T-helper 1 cell treated with Interleukin-12 subunit alpha and Interleukin-12 subunit beta and Interleukin-4 antibody, amounts not matched to agents 30 μg/mL and 1 μg/mL, for 36 hours (primary cell): ENCODE results near the gene POFUT1.
"Not testable (repeated sequence)": the region's sequence is repeated elsewhere in the genome, so short reads cannot be mapped to it uniquely, and the experiment has no call there.

ENCODE experiments used
- H3K27ac Mint-ChIP-seq: one replicate; pipeline ENCODE4 v1.8.0; 2021; ENCODE audit warnings: mild to moderate bottlenecking, mixed read lengths
- H3K27me3 Mint-ChIP-seq: one replicate; pipeline ENCODE4 v1.8.0; 2021; ENCODE audit warnings: low read depth, mixed read lengths
- H3K36me3 Mint-ChIP-seq: one replicate; pipeline ENCODE4 v1.8.0; 2021; ENCODE audit warnings: low read depth, mixed read lengths
- H3K4me1 Mint-ChIP-seq: one replicate; pipeline ENCODE4 v1.8.0; 2021; ENCODE audit warnings: low read depth, mixed read lengths
- H3K4me3 Mint-ChIP-seq: one replicate; pipeline ENCODE4 v1.8.0; 2021; ENCODE audit warnings: mild to moderate bottlenecking, moderate library complexity, mixed read lengths
- H3K9me3 Mint-ChIP-seq: one replicate; pipeline ENCODE4 v1.8.0; 2021; ENCODE audit warnings: mixed read lengths

Gene POFUT1

GRCh38 chr20:32207626-32208498 is at the start of gene POFUT1, which contains the start of gene PLAGL2:
TSS of gene POFUT1 (plus strand) at chr20:32207880. CDS start at chr20:32207942, 62 bp downstream.
TSS of gene PLAGL2 (minus strand) at chr20:32207743. CDS start at chr20:32202178, 5,565 bp downstream.
- H3K27me3 Mint-ChIP-seq, result no peaks in the 10 kb centered on the region
- peak within 1 kb of the TSS; percentile 99 for H3K4me3 Mint-ChIP-seq
- no peaks in the 10 kb centered on the region for H3K9me3 Mint-ChIP-seq
- H3K27ac Mint-ChIP-seq, result peak within 1 kb of the TSS; percentile 96
- peaks cover 72% of the 10 kb centered on the region for H3K4me1 Mint-ChIP-seq
- H3K36me3 Mint-ChIP-seq, result peaks cover 29% of the 10 kb centered on the region

GRCh38 chr20:32158351-32158750 is 49.3 kb upstream of the POFUT1 start:
- Mint-ChIP-seq H3K9me3 (no peaks in the 10 kb centered on the region), H3K27ac (no peak overlapping the region), H3K4me3 (no peak overlapping the region), H3K4me1 (peaks cover 9% of the 10 kb centered on the region), H3K27me3 (no peaks in the 10 kb centered on the region), H3K36me3 (peaks cover 40% of the 10 kb centered on the region)

GRCh38 chr20:32158943-32159660 is 48.6 kb upstream of the POFUT1 start:
- no peak overlapping the region for H3K27ac Mint-ChIP-seq
- peaks cover 40% of the 10 kb centered on the region for H3K36me3 Mint-ChIP-seq
- H3K4me1 Mint-ChIP-seq, result peaks cover 9% of the 10 kb centered on the region
- H3K4me3 Mint-ChIP-seq, result no peak overlapping the region
- H3K27me3 Mint-ChIP-seq, result no peaks in the 10 kb centered on the region
- no peaks in the 10 kb centered on the region for H3K9me3 Mint-ChIP-seq

GRCh38 chr20:32159766-32160221 is 47.9 kb upstream of the POFUT1 start:
- no peak overlapping the region for H3K27ac Mint-ChIP-seq
- H3K27me3 Mint-ChIP-seq, result no peaks in the 10 kb centered on the region
- no peak overlapping the region for H3K4me3 Mint-ChIP-seq
- H3K9me3 Mint-ChIP-seq, result no peaks in the 10 kb centered on the region
- peaks cover 38% of the 10 kb centered on the region for H3K36me3 Mint-ChIP-seq
- peaks cover 7% of the 10 kb centered on the region for H3K4me1 Mint-ChIP-seq

DNA sequence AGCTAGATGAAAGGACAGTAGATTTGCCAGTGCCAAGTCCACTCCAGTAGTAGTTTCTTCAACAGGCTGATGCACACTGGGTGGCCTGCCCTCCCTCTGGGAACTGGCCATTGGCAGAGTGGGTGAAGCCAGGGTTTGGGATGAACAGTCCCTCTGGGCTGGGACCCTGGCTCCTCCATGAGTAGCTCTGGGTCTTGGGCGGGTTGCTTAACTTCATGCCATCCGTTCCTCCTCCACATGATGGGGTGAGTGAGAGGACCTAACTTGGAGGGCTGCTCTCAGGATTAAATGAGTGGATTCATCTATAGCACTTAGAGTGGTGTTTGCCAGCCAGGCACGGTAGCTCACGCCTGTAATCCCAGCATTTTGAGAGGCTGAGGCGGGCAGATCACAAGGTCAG is 47.3 kb upstream of the POFUT1 start:
- peaks cover 38% of the 10 kb centered on the region for H3K36me3 Mint-ChIP-seq
- no peaks in the 10 kb centered on the region for H3K9me3 Mint-ChIP-seq
- no peak overlapping the region for H3K4me3 Mint-ChIP-seq
- peaks cover 2% of the 10 kb centered on the region for H3K4me1 Mint-ChIP-seq
- H3K27ac Mint-ChIP-seq, result no peak overlapping the region
- H3K27me3 Mint-ChIP-seq, result no peaks in the 10 kb centered on the region

- no peak overlapping the region for H3K4me3 Mint-ChIP-seq
- H3K36me3 Mint-ChIP-seq, result peaks cover 40% of the 10 kb centered on the region
- H3K27ac Mint-ChIP-seq, result no peak overlapping the region
- H3K9me3 Mint-ChIP-seq, result no peaks in the 10 kb centered on the region
- H3K27me3 Mint-ChIP-seq, result no peaks in the 10 kb centered on the region
- peaks cover 2% of the 10 kb centered on the region for H3K4me1 Mint-ChIP-seq
Observed at GRCh38 chr20:32162351-32162750, 45.3 kb upstream of the POFUT1 start.

- Mint-ChIP-seq H3K36me3 (peaks cover 31% of the 10 kb centered on the region), H3K9me3 (no peaks in the 10 kb centered on the region), H3K27ac (no peak overlapping the region), H3K27me3 (no peaks in the 10 kb centered on the region), H3K4me3 (no peak overlapping the region), H3K4me1 (peaks cover 3% of the 10 kb centered on the region)
Observed at GRCh38 chr20:32163951-32164350, 43.7 kb upstream of the POFUT1 start.

DNA sequence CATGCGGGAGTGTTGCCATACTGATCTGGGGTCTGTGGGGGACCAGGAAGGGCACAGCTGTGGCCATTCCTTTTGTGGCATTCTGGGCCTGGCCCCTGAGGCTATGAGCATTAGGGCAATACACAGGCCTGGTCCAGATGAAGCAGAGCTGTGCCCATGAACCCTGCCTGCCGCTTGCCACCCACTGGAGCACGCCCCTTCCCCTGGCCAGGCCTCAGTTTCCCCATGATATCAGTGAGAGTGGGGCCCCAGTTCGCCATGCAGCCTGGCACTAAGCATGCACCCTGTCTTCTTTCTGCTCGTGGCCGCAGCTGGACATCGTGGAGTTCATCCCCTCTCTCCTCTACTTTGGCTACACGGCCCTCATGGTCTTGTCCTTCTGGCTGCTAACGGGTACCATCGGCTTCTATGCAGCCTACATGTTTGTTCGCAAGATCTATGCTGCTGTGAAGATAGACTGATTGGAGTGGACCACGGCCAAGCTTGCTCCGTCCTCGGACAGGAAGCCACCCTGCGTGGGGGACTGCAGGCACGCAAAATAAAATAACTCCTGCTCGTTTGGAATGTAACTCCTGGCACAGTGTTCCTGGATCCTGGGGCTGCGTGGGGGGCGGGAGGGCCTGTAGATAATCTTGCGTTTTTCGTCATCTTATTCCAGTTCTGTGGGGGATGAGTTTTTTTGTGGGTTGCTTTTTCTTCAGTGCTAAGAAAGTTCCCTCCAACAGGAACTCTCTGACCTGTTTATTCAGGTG is 42.5 kb upstream of the POFUT1 start:
- H3K27me3 Mint-ChIP-seq, result no peaks in the 10 kb centered on the region
- no peaks in the 10 kb centered on the region for H3K9me3 Mint-ChIP-seq
- peaks cover 3% of the 10 kb centered on the region for H3K4me1 Mint-ChIP-seq
- peaks cover 28% of the 10 kb centered on the region for H3K36me3 Mint-ChIP-seq
- H3K4me3 Mint-ChIP-seq, result no peak overlapping the region
- H3K27ac Mint-ChIP-seq, result no peak overlapping the region

GRCh38 chr20:32165836-32166545 is 41.7 kb upstream of the POFUT1 start:
- peaks cover 24% of the 10 kb centered on the region for H3K36me3 Mint-ChIP-seq
- no peaks in the 10 kb centered on the region for H3K27me3 Mint-ChIP-seq
- H3K4me1 Mint-ChIP-seq, result peaks cover 3% of the 10 kb centered on the region
- H3K4me3 Mint-ChIP-seq, result no peak overlapping the region
- H3K27ac Mint-ChIP-seq, result no peak overlapping the region
- H3K9me3 Mint-ChIP-seq, result no peaks in the 10 kb centered on the region

DNA sequence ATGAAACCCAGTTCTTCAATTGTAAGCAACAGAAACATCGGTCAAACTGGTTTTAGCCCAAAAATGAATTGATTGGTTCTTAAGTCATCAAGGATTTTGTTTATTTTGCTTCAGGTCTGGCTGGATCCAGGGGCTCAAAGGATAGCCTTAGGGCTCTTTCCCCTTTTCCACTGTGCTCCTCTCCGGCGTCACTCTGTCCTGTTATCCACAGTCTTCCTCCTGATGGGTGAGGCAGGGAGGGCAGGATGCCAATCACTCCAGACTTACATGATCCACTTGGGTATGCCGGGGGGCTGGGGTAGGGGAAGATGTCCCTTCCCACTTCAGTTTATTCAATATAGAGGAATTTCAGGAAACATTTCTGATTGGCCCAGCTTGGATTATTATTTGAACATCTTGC is 40.1 kb upstream of the POFUT1 start:
- Mint-ChIP-seq H3K27ac (no peak overlapping the region), H3K27me3 (no peaks in the 10 kb centered on the region), H3K36me3 (peaks cover 9% of the 10 kb centered on the region)

DNA sequence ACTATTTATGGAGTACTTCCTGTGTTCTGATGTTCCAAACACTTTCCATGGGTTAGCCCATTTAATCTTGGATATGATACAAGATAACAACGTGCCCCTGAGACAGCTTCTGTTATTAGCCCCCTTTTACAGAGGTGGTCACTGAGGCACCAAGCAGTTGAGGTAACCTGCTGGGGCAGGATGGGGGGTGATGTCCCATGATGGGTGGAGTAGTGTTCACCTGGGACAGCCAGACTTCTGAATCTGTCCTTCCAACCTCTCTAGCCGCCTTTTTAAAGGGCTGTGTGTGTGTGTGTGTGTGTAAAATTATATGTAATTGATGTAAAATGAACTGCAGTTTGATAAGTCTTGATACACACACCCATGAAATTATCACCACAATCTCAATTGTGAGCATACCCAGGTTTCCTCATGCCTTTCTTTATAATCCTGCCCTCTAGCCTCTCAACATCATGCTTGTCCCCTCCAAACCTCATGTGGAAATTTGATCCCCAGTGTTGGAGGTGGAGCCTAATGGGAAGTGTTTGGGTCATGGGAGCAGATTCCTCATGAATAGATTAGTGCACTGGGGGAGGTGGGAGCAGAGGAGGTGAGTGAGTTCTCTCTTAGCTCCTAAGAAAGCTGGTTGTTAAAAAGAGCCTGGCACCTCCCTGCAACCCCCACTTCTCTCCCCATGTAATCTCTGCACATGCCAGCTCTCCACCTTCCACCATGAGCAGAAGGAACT is 39.3 kb upstream of the POFUT1 start:
- no peaks in the 10 kb centered on the region for H3K9me3 Mint-ChIP-seq
- H3K4me1 Mint-ChIP-seq, result peaks cover 3% of the 10 kb centered on the region
- no peak overlapping the region for H3K27ac Mint-ChIP-seq
- no peaks in the 10 kb centered on the region for H3K27me3 Mint-ChIP-seq
- H3K36me3 Mint-ChIP-seq, result peaks cover 7% of the 10 kb centered on the region
- H3K4me3 Mint-ChIP-seq, result no peak overlapping the region

More for the DNA sequence above, 40.1 kb upstream of the POFUT1 start:
- H3K9me3 Mint-ChIP-seq, result no peaks in the 10 kb centered on the region
- peaks cover 3% of the 10 kb centered on the region for H3K4me1 Mint-ChIP-seq
- H3K4me3 Mint-ChIP-seq, result no peak overlapping the region

DNA sequence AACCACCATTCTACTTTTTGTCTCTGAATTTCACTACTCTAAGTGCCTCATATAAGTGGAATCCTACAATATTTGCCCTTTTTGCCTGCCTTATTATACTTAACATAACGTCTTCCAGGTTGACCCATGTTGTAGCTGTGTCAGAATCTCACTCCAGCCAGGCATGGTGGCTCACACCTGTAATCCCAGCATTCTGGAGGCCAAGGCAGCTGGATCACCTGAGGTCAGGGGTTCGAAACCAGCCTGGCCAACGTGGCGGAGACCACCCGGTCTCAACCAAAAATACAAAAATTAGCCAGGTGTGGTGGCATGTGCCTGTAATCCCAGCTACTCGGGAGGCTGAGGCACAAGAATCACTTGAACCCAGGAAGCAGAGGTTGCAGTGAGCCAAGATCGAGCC is 30.0 kb upstream of the POFUT1 start:
- not testable (repeated sequence) for H3K4me3 Mint-ChIP-seq, H3K4me1 Mint-ChIP-seq, H3K9me3 Mint-ChIP-seq, H3K27me3 Mint-ChIP-seq, H3K36me3 Mint-ChIP-seq, H3K27ac Mint-ChIP-seq

- no peaks in the 10 kb centered on the region for H3K9me3 Mint-ChIP-seq
- H3K4me3 Mint-ChIP-seq, result no peak overlapping the region
- H3K4me1 Mint-ChIP-seq, result no peaks in the 10 kb centered on the region
- H3K27ac Mint-ChIP-seq, result no peak overlapping the region
- peaks cover 2% of the 10 kb centered on the region for H3K36me3 Mint-ChIP-seq
- H3K27me3 Mint-ChIP-seq, result no peaks in the 10 kb centered on the region
Observed at GRCh38 chr20:32179515-32179914, 28.2 kb upstream of the POFUT1 start.
